ENCODE data around the gene DPP6.
"Not testable (repeated sequence)": the region's sequence is repeated elsewhere in the genome, so short reads cannot be mapped to it uniquely, and the experiment has no call there.

The DPP6 gene

DNA sequence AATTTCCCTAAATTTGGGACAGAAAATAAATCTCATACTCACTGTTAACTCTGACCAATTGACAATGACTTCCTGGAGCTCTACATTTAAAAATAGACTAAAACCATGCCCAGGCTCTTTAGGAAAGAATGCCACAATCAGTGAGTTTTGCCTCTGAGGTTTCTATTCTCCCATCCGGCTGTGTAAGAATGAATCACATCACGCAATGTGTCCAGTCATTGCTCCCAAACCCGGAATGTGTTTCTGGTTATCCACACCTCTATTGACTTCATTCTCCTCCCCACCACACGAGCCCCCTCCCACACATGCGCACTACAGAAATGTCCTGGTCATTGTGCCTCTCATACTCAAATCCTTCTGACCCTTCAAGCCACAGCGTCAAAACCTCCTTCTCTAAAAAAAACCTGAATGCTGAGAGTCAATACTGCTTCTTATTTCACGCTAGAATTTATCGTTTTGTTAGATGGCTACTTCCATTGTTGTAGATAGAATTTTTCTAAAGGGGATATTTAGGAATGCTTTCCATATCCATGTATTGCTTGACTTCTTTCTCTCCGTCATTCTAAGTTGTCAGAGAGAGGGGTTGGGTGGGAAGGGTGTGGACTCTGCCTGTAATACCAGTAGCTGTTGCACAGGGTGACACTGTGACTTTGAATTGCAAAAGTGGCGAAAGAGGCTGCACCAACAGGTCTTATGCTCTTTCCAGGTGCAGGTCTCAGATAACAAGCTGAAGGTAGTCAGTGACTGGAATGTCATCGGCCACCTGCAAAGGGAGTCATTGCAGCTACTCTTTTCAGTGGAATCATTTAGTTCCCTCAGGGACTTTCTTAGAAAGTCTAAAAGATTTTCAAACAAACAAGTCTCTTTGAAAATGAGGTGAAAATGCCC, 594.2 kb downstream of the DPP6 start:
- in situ Hi-C loops (cut with MboI; ENCODE audit: low sequenced_read_pairs) = no loop called here

DNA sequence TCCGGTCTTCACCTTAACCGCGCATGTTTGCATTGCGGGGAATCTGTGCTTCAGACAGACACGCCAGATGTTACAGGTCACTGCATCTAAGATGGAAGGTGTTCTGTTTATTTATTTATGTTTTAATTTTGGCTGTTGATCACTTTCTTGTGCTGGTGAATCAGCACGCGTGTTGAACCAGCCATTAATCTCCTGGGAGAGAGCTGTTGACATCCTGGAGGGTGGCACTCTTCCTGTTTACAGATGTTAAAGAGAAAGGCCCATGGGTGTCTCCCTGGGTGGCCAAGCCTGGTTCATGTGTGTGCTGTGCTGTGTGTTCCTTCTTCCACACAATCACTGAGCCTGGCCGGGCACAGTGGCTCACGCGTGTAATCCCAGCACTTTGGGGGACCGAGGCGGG, 595.4 kb downstream of the DPP6 start:
- in situ Hi-C loops (cut with MboI; ENCODE audit: low sequenced_read_pairs) = no loop called here

DNA sequence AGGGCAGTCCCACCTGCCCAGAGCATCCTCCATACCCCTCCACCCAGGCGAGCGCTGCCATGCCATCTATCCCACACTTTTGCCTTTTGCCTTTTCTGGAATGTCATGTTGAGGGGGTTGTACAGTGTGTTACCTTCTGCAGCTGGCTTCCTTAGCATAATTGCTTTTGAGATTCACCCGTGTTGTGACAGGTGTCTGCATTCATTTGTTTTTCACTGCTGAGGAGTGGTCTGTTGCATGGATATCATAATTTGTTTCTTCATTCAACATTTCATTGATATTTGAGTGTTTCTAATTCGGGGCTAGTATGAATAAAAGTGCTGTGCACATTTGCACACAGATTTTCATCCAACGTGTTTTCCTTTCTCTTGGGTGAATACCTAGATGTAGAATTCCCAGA, 596.8 kb downstream of the DPP6 start:
- in situ Hi-C loops (cut with MboI; ENCODE audit: low sequenced_read_pairs) = no loop called here

DNA sequence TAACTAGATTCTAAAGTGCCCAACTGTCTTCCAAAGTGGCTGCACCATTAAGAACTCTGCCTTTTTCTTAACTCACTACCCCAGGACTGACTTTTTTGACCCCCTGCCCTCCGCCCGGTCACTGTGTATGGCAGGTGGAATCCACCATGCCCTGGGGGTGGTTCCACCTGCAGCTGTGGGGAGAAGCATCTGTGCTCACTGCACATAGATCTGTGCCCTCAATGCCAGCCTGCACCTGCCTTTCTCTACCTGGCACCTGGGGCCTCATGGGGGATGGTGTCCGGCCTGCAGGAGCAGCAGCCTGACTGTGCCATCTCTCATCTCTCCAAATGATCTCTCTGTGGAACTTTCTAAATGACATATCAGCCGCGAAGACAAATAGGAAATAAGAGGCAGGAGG, 597.2 kb downstream of the DPP6 start:
- in situ Hi-C loops (cut with MboI; ENCODE audit: low sequenced_read_pairs) = no loop called here

DNA sequence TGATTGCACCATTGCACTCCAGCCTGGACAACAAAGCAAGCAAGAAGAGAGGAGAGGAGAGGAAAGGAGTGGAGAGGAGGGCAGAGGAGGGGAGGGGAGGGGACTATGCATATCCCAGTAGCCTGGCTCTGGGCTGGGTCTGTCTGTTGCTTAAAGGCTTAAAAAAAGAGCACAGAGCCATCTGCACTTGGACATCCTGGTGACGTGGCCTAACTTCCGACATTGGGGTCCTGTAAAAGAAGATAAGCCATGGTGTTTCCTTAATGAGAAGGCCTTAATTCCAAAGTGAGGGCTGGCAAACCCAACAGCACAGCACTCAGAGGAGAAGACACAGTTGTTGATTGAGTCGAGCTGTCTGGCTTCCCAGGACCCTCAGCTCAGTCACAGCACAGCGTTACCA, 598.1 kb downstream of the DPP6 start:
- in situ Hi-C loops (cut with MboI; ENCODE audit: low sequenced_read_pairs) = no loop called here

DNA sequence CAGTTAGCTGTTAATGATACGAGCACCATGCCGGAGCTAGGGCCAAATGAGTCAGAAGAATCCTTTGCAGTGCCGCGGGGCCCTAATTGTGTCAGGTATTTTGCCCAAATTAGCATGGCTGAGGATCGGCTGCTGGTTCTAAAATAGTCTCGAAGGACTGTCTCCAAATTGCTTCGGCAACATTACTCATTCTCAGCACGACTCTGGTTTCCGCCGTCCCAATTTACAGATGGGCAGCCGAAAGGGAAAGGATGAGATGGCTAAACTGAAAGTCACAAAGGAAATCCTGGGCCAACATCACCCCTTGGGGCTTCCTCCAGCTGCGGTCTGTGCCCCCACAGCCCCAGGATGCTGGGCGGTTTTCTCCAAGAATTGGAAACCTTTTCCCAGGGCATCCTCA, 599.3 kb downstream of the DPP6 start:
- in situ Hi-C loops (cut with MboI; ENCODE audit: low sequenced_read_pairs) = no loop called here

DNA sequence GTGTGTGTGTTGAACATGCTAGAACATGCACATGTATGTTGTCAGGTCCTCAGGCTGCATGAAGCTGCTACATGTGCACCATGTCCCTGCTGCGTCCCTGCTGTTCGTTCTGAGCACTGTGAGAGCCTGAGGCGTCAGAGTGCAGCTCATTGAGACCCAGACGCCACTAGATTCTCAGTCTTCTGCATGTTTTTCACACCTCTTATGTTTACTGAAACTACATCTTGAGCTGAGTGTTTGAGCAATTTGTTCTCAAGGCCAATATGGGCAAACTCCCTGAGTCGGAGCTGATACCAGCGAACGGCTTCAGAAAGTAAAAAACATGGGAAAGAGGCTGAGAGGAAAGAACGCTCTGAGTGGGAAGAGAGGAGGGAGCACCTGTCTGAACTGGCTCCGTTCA, 600.4 kb downstream of the DPP6 start:
- in situ Hi-C loops (cut with MboI; ENCODE audit: low sequenced_read_pairs) = no loop called here

DNA sequence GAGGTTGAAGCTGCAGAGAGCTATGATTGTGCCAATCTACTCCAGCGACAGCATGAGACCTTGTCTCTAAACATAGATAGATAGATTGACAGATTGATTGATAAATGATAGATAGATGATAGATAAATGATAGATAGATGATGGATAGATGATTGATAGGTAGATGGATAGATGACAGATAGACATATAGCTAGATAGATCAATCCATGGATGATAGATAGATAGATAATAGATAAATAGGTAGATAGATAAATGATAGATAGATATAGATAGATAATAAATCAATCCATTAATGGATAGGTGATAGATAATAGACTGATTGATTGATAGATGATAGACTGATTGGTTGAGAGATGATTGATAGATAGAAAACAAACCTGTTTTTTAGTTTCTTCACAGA, 601.1 kb downstream of the DPP6 start:
- in situ Hi-C loops (cut with MboI; ENCODE audit: low sequenced_read_pairs) = no loop called here

DNA sequence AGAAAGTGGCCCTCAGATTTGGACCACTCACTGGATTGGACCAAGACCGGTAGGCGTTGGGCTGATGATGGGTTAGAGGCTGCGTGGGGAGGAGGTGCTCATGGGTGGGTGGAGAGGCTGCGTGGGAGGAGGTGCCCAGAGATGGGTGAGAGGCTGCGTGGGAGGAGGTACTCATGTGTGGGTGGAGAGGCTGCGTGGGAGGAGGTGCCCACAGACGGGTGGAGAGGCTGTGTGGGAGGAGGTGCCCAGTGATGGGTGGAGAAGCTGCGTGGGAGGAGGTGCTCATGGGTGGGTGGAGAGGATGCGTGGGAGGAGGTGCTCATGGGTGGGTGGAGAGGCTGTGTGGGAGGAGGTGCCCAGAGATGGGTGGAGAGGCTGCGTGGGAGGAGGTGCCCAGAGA, 604.4 kb downstream of the DPP6 start:
- in situ Hi-C loops (cut with MboI; ENCODE audit: low sequenced_read_pairs) = no loop called here

DNA sequence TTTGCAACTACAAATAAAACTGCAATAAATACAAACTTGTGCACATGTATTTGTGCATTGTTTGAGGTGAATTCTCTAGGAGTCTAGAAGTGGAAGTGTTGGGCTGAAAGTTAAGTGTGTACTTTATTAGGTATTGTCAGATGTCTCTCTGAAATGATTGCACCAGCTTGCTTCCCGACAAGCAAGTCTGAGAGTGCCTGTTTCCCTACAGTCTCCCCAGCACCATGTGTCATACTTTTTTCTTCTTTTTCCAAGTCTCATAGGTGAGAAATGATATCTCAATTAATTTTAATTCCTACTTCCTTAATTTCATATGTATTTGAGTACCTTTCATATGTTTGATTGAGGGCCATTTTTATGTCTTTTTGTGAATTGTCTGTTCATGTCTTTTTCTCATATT, 614.6 kb downstream of the DPP6 start:
- in situ Hi-C loops (cut with MboI; ENCODE audit: low sequenced_read_pairs) = no loop called here

DNA sequence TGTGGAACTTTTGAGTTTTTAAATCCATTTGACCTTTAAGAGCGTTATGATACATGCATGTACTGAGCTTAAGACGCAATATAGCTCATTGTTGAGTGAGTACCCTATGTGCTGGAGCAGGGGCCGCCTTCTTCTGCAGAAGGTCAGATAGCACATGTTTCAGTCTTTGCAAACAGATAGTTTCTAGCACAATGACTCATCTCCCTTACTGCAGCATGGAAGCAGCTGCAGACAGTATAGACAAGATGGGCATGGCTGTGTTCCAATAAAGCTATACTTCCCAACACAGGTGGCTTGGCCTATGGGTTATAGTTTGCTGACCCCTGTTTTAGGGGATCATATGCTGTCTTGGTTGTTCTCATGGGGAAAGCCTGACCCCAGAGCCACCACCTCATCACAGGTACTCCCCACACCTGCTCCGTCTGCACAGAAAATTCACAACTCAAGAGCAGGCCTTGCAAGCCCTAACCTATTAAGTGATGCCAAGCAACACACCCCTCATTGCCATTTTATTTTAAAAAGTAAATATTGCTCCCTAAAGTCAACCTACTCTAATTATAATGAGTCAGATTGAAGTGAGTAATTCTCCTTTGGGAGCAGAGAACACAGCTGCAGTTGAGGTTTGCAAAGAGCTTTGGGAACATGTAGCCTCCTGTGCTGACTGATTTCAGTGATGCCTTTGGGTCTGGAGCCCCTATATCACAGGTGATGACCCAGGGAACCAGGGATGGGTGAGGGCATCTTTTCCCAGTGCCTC, 620.6 kb downstream of the DPP6 start:
- in situ Hi-C loops (cut with MboI; ENCODE audit: low sequenced_read_pairs) = no loop called here

DNA sequence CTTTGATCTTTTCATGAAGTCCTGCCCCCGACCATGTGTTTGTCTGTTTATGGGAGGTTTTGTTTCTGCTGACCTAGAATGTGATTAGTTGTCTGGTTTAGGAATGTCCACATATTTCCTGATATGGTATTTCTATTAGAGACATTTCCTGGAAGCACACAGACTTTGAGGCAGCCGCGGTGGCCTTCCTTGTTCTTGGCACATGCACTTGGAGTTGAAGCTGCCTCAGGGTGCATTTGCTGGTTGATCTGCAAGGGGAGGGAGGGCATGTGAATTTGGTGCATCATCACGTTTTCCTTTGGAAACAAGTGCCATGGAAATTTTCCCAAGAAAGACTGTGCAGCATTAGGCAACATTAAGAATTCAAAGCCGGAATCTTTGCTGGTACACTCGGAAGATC, 622.0 kb downstream of the DPP6 start:
- in situ Hi-C loops (cut with MboI; ENCODE audit: low sequenced_read_pairs) = no loop called here

DNA sequence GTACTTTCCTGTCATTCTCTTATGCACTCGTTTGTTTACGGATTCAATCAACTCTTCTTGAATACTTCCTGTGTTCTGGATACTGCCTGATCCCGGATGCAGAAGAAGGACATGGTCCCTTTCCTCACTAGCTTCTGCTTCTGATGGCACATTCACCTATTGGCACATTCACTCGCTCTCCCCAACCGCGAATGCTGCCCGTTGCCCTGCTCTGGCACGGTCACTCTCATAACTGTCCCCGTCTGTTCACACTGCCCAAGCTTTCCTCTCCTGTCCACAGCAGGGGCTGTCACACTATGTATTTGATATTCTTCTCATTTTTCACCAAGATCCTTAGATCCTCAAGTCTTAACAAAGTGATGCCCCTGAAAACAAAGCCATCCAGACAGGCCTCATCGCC, 623.4 kb downstream of the DPP6 start:
- in situ Hi-C loops (cut with MboI; ENCODE audit: low sequenced_read_pairs) = no loop called here

DNA sequence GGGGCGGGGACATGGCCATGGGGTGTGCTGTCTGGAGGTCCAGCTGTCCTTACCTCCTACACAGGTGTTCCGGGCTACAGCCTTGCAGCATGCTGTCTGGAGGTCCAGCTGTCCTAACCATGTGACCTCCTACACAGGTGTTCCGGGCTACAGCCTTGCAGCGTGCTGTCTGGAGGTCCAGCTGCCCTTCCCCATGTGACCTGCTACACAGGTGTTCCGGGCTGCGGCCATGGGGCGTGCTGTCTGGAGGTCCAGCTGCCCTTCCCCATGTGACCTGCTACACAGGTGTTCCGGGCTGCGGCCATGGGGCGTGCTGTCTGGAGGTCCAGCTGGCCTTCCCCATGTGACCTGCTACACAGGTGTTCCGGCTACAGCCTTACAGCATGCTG, 623.8 kb downstream of the DPP6 start:
- in situ Hi-C loops (cut with MboI; ENCODE audit: low sequenced_read_pairs) = not testable (repeated sequence)

DNA sequence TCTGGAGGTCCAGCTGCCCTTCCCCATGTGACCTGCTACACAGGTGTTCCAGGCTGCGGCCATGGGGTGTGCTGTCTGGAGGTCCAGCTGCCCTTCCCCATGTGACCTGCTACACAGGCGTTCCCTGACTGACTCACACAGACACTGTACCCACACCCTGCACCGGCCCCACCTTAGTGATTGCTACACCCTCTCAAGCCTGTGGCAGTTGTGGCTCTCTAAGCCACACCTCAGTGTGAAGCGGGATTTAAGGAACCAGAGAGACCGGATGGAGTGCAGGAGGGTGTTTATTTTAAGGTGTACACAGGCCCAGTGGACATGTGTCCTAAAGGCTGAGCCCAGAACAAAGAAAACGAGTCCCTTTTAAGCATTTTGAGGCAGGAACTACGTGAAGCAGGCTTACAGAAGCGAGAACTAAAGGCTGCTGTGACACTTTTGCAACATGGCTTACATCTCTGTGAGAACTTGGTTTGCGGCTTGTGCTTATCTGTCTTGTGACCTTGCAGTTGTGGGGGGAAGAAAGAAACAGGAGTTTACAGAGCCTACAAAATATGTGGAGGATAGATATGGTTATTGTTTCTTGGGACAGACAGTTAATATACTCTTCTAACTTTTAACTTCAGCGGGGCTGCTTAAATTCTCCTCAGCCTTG, 624.4 kb downstream of the DPP6 start:
- in situ Hi-C loops (cut with MboI; ENCODE audit: low sequenced_read_pairs) = no loop called here

DNA sequence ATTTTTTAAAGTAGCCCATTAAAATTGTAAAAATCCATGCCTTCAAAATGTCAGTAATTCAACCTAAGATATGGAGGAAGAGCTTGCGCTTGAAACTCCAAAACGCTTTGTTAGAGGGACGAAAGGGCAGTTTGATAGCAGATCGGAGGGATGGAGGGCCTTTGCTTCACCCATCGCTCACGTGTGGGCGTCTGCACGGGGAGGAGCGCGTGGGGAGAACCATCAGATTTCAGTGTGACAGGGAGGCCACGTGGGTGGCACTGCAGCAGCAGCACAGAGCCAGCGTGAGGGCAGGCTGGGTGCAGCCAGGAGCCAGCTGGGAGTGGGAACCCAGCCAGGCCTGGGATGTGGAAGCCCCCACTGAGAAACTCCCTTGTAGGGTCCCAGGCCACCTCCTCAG, 625.3 kb downstream of the DPP6 start:
- in situ Hi-C loops (cut with MboI; ENCODE audit: low sequenced_read_pairs) = no loop called here

DNA sequence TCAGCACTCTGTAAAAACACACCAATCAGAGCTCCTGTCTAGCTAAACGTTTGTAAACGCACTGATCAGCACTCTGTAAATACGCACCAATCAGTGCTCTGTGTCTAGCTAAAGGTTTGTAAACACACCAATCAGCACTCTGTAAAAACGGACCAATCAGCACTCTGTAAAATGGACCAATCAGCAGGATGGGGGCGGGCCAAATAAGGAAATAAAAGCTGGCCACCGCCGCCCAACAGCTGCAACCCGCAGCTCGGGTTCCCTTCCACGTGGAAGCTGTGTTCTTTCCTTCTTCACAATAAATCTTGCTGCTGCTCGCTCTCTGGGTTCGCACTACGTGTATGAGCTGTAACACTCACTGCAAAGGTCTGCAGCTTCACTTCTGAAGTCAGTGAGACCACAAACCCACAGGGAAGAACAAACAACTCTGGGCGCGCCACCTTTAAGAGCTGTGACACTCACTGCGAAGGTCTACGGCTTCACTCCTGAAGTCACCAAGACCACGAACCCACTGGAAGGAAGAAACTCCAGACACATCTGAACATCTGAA, 625.9 kb downstream of the DPP6 start:
- in situ Hi-C loops (cut with MboI; ENCODE audit: low sequenced_read_pairs) = not testable (repeated sequence)

DNA sequence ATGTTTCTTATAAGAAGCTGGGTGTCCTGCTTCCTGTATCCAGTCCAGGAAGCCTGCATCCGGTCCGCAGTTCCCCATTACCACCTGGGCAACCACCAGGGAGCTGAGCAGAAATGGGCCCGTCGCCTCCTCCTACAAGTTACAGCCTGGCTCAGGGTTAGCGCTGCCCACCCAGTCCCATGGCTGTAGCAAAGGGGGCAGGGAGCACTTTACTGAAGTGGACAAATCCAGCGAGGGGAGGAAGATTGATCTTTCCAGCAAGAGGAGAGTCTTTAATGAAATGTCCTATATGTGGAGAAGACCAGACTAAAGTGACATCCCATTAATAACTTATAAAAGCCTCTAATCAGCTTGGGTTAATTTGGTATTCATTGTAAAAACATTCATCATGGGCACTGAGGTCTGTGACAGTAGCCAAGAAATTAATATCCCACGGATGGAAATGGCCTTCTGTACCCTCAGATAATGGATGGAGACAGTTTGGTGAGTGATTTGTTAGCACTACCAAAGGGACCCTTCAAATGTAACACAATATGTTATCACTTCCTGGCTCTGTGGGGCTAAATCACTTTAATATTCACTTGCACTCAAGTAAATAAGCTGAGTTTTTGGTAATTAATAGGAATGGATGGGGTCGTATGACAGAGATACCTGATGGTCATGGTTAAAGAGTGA, 627.3 kb downstream of the DPP6 start:
- in situ Hi-C loops (cut with MboI; ENCODE audit: low sequenced_read_pairs) = no loop called here

DNA sequence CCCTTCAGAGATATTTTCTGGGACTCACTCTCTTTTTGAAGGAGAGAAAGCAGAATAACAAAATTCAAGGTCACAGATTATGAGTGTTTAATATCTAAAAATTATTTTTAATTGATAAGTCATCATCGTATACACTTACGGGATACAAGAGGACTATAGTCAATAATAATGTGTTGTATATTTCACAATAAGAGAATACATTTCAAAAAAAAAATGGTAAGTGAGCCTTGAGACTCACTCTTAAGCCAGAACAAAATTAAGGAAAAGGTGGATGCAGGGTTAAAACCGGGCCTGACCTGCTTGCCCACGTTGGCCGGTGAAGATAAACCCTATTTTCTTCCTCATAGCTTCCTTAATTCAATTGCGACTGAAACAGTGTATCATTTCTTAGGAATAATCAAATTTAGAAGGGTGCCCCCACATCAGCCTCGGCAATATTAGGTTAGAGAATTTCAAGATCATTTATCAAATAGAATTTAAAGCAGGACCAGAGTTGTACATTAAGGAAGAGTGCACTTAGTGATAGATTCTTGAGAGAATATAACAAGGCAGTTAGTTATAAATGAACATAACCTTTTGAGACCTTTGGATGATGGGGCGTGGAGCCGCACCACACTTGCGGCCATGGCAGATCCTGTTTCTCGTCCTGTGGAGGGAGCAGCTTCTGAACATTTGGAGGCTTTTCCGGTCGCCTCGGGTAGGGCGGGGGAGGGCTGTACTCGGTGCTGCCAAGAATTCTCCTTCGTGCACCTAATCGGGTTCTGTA, 628.9 kb downstream of the DPP6 start:
- in situ Hi-C loops (cut with MboI; ENCODE audit: low sequenced_read_pairs) = no loop called here

DNA sequence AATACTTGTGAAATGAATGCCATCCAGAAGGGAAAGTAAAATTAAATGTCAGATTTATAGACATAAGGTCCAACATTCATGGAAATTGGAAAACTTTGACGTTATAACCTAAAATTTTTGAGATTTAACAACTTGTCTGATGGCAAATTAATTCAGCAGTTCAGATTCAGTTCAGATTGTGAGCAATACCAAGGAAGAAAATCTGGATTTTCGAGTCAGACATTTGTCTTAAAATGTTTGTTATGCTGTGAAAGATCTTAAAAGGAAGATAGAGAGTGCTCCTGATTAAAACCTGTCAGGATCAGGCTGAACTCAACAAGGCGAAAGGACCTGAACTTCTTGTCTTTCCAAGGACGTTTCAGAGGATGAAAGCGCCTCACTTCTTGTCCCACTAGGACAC, 629.8 kb downstream of the DPP6 start:
- in situ Hi-C loops (cut with MboI; ENCODE audit: low sequenced_read_pairs) = no loop called here

Measured in HL-60/S4 treated with retinoic acid at 250 ng/mL for 4 days and 3 days (cell line).